Right hindlimb (tissue), 1 donor: ENCODE measurements around the gene HPDL.

ENCODE experiments used
- DNase-seq: peaks from one replicate; pipeline ENCODE4 v3.0.0-alpha.2; 2018

HPDL gene

GRCh38 chr1:45354838-45355237 is 28.1 kb downstream of the HPDL start:
- no peak for DNase-seq

GRCh38 chr1:45355683-45356082 is 29.0 kb downstream of the HPDL start:
- DNase-seq: no peak

GRCh38 chr1:45356186-45356585 is 29.5 kb downstream of the HPDL start:
- DNase-seq: no peak

GRCh38 chr1:45359882-45360513 is 33.3 kb downstream of the HPDL start:
- peak; percentile 80 for DNase-seq

- peak; percentile 69 for DNase-seq
These were observed 34.3 kb downstream of the HPDL start for GRCh38 chr1:45360981-45361380.

- no peak for DNase-seq
These were observed 37.6 kb downstream of the HPDL start for GRCh38 chr1:45364294-45364693.

GRCh38 chr1:45365051-45365450 is 38.4 kb downstream of the HPDL start:
- DNase-seq: no peak

- DNase-seq: no peak
These were observed 43.9 kb downstream of the HPDL start for GRCh38 chr1:45370575-45370974.

- no peak for DNase-seq
These were observed 46.9 kb downstream of the HPDL start for GRCh38 chr1:45373573-45373972.

- no peak for DNase-seq
These were observed 48.7 kb downstream of the HPDL start for GRCh38 chr1:45375104-45376090.

GRCh38 chr1:45378184-45378583 is 51.5 kb downstream of the HPDL start:
- DNase-seq: no peak
